HL-60 (cell line): ENCODE results near the gene GABBR2.

Experiments
- GABPA ChIP-seq: IDR thresholded peaks from 2 replicates; pipeline ENCODE4 v1.6.1; 2012; ENCODE audit warnings: low read depth
- SPI1 ChIP-seq: IDR thresholded peaks from 2 replicates; pipeline ENCODE4 v1.6.1; 2012; ENCODE audit warnings: low read depth, mild to moderate bottlenecking, borderline replicate concordance
- TF ChIP-seq, protein P1 (sequence below): IDR thresholded peaks from one replicate; pipeline ENCODE4 v1.5.1; 2011; ENCODE audit warnings: low read length, control low read depth, inconsistent platforms; ENCODE audit not compliant: insufficient read depth

DNA sequence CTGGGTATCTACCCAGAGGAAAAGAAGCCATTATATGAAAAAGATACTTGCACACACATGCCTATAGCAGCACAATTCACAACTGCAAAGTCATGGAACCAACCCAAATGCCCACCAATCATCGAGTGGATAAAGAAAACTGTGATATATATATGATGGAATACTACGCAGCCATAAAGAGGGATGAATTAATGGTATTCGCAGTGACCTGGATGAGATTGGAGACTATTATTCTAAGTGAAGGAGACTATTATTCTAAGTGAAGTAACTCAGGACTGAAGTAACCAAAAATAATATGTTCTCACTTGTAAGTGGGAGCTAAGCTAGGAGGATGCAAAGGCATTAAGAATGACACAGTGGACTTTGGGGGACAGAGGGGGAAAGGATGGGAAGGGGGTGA is 30.0 kb upstream of the GABBR2 start:
- TF ChIP-seq, protein P1, sequence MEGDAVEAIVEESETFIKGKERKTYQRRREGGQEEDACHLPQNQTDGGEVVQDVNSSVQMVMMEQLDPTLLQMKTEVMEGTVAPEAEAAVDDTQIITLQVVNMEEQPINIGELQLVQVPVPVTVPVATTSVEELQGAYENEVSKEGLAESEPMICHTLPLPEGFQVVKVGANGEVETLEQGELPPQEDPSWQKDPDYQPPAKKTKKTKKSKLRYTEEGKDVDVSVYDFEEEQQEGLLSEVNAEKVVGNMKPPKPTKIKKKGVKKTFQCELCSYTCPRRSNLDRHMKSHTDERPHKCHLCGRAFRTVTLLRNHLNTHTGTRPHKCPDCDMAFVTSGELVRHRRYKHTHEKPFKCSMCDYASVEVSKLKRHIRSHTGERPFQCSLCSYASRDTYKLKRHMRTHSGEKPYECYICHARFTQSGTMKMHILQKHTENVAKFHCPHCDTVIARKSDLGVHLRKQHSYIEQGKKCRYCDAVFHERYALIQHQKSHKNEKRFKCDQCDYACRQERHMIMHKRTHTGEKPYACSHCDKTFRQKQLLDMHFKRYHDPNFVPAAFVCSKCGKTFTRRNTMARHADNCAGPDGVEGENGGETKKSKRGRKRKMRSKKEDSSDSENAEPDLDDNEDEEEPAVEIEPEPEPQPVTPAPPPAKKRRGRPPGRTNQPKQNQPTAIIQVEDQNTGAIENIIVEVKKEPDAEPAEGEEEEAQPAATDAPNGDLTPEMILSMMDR: no peak
- TF ChIP-seq SPI1 (no peak), GABPA (no peak)
